K562 (cell line): Measurements from ENCODE around the gene UBE2I. TPM values are rescaled to one million over a fixed set of nuclear protein-coding genes. Genes with fewer than 3 reads are reported as not detected.
A peak's percentile ranks its signal among the peaks of the same experiment; 100 is the strongest.

ENCODE experiments used
- EP400 ChIP-seq: fragments of 450-650 bp; IDR thresholded peaks from 2 replicates; pipeline ENCODE4 v1.6.1; 2017; ENCODE audit warnings: antibody characterized with exemption, mild to moderate bottlenecking, moderate library complexity
- ERF ChIP-seq: fragments of 450-650 bp; formaldehyde crosslinking; IDR thresholded peaks from 2 replicates; pipeline ENCODE4 v1.4.0; 2020; ENCODE audit warnings: mild to moderate bottlenecking, mixed read lengths
- ESRRB ChIP-seq: fragments of 250-450 bp; sonication (Bioruptor Pico); IDR thresholded peaks from 2 replicates; pipeline ENCODE4 v1.5.0; 2020; ENCODE audit warnings: mild to moderate bottlenecking, moderate library complexity, borderline replicate concordance
- FOXJ2 ChIP-seq: fragments of 200-800 bp; sonication (Bioruptor generic); IDR thresholded peaks from 2 replicates; pipeline ENCODE4 v1.6.1; 2016; ENCODE audit warnings: missing genetic modification characterization, missing compliant biosample characterization
- LEF1 ChIP-seq: fragments of 450-650 bp; IDR thresholded peaks from 2 replicates; pipeline ENCODE4 v1.6.1; 2016; ENCODE audit warnings: mild to moderate bottlenecking
- MED1 ChIP-seq: sonication (generic); formaldehyde crosslinking; IDR thresholded peaks from 2 replicates; pipeline ENCODE4 v1.8.1; 2023; ENCODE audit warnings: missing genetic modification reagents, borderline replicate concordance
- RFX1 ChIP-seq: fragments of 450-650 bp; IDR thresholded peaks from 2 replicates; pipeline ENCODE4 v1.6.1; 2016; ENCODE audit warnings: mild to moderate bottlenecking, moderate library complexity
- SMAD1 ChIP-seq: fragments of 150-350 bp; IDR thresholded peaks from 2 replicates; pipeline ENCODE4 v1.6.1; 2014; ENCODE audit warnings: low read length, low read depth; ENCODE audit not compliant: partially characterized antibody
- SRSF9 ChIP-seq: fragments of 200-400 bp; formaldehyde crosslinking; IDR thresholded peaks from 2 replicates; pipeline ENCODE4 v1.6.1; 2017; ENCODE audit warnings: low read depth, low read length, borderline replicate concordance
- TCF3 ChIP-seq: sonication (generic); formaldehyde crosslinking; IDR thresholded peaks from 2 replicates; pipeline ENCODE4 v1.4.0; 2020; ENCODE audit warnings: mild to moderate bottlenecking, missing genetic modification reagents
- ZNF121 ChIP-seq: sonication (generic); formaldehyde crosslinking; conservative IDR thresholded peaks from 2 replicates; pipeline ENCODE4 v1.8.0; 2022; ENCODE audit warnings: missing genetic modification reagents
- ZNF134 ChIP-seq: fragments of 250-450 bp; sonication (Bioruptor Pico); conservative IDR thresholded peaks from 2 replicates; pipeline ENCODE4 v1.4.0; 2020
- ZNF174 ChIP-seq: fragments of 250-450 bp; sonication (Bioruptor Pico); IDR thresholded peaks from 2 replicates; pipeline ENCODE4 v1.4.0; 2020; ENCODE audit warnings: mild to moderate bottlenecking
- ZNF239 ChIP-seq: fragments of 250-450 bp; sonication (Bioruptor Pico); IDR thresholded peaks from 2 replicates; pipeline ENCODE4 v1.4.0; 2020; ENCODE audit warnings: mild to moderate bottlenecking
- ZNF444 ChIP-seq: fragments of 250-450 bp; sonication (Bioruptor Pico); IDR thresholded peaks from 2 replicates; pipeline ENCODE4 v1.4.0; 2020; ENCODE audit warnings: mild to moderate bottlenecking, moderate library complexity
- ZNF507 ChIP-seq: conservative IDR thresholded peaks from 2 replicates; pipeline ENCODE4 v1.6.1; 2017; ENCODE audit warnings: missing genetic modification characterization, missing compliant biosample characterization
- ZNF561 ChIP-seq: fragments of 450-650 bp; formaldehyde crosslinking; conservative IDR thresholded peaks from 2 replicates; pipeline ENCODE4 v1.4.0; 2020; ENCODE audit warnings: mild to moderate bottlenecking, moderate library complexity
- ZNF766 ChIP-seq: fragments of 200-800 bp; sonication (Bioruptor generic); conservative IDR thresholded peaks from 2 replicates; pipeline ENCODE4 v1.6.1; 2016; ENCODE audit warnings: missing genetic modification characterization, missing compliant biosample characterization
- polyA plus RNA-seq, 8 experiments: library from polyadenylated mRNA; depleted of rRNA in 4 of 8; stranded (reverse) in 5 of 8; unstranded in 3 of 8; fragments of >200 nt; fragmentation: Nextera tagmentation in 2 of 8; fragmentation: Illumina TruSeq in 1 of 8; extraction: Ambion mirVana in 2 of 8; extraction: Trizol in 1 of 8; gene quantifications; 2 replicates each; pipeline versions ENCODE4 v1.2.1 to v1.2.3, GENCODE V29; 2011 to 2014; ENCODE audit warnings: inconsistent platforms in 1 of 8, missing spikeins in 1 of 8
- total RNA-seq, 7 experiments: library from RNA; depleted of rRNA in 6 of 7; stranded (reverse); fragments of >200 nt in 6 of 7; fragmentation: Illumina TruSeq in 2 of 7; extraction: Trizol in 2 of 7; gene quantifications; 2 replicates each; pipeline versions ENCODE4 v1.2.1 to v1.2.3, GENCODE V29; 2011 to 2021; ENCODE audit warnings: low replicate concordance in 1 of 7
- TF ChIP-seq, protein P1 (sequence below): fragments of 250-450 bp; sonication (Bioruptor Pico); IDR thresholded peaks from 2 replicates; pipeline ENCODE4 v1.5.0; 2022; ENCODE audit warnings: mild to moderate bottlenecking
- TF ChIP-seq, protein P2 (sequence below): fragments of 450-650 bp; formaldehyde crosslinking; IDR thresholded peaks from 2 replicates; pipeline ENCODE4 v1.4.0; 2020; ENCODE audit warnings: mild to moderate bottlenecking, moderate library complexity
- TF ChIP-seq, protein P3 (sequence below): fragments of 250-450 bp; sonication (Bioruptor Pico); IDR thresholded peaks from 2 replicates; pipeline ENCODE4 v1.5.0; 2021
- TF ChIP-seq, protein P4 (sequence below), 2 experiments: fragments of 450-650 bp; IDR thresholded peaks; 2 replicates each; pipeline ENCODE4 v1.6.1; 2018; ENCODE audit warnings: mild to moderate bottlenecking in 2 of 2, low read depth in 1 of 2; ENCODE audit not compliant: partially characterized antibody in 2 of 2

UBE2I gene
- total and polyA plus RNA-seq, 9 of the 15 experiments (the other 6 are each of a cell fraction or from before 2014, with no cell fraction given) = 36.6 to 254 (median 104) TPM

DNA sequence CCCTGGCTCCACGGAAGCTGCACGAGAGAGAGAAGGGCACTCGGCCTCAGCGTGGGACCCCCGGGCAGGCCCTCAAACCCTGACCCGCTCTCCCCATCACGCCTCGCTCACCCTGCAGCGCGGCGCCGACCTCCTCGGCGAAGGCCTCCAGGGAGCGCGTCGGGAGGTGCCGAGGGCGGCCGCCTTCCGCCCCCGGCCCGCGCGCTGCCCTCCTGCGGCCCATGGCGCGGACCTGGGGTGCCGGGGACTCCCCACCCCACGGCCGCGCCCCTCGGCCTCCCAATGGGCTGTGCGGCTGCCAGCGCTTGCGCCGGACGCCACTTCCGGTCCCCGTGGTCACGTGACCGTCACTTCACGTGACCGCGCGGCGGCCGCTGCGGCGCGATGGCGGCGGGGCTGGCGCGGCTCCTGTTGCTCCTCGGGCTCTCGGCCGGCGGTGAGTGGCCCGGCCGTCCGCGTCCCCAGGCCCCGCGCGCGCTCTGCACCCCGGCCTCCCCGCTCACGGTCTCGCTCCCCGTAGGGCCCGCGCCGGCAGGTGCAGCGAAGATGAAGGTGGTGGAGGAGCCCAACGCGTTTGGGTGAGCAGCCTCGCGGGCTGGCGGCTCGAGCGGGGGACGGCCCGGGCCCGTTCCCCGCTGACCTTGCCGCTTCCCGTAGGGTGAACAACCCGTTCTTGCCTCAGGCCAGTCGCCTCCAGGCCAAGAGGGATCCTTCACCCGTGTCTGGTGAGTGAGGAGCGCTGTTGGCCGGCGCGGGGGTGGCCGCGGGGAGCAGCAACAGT is 42.3 kb downstream of the UBE2I start, which contains the start of the genes GNPTG and TSR3 (continued):
- TF ChIP-seq, protein P1, sequence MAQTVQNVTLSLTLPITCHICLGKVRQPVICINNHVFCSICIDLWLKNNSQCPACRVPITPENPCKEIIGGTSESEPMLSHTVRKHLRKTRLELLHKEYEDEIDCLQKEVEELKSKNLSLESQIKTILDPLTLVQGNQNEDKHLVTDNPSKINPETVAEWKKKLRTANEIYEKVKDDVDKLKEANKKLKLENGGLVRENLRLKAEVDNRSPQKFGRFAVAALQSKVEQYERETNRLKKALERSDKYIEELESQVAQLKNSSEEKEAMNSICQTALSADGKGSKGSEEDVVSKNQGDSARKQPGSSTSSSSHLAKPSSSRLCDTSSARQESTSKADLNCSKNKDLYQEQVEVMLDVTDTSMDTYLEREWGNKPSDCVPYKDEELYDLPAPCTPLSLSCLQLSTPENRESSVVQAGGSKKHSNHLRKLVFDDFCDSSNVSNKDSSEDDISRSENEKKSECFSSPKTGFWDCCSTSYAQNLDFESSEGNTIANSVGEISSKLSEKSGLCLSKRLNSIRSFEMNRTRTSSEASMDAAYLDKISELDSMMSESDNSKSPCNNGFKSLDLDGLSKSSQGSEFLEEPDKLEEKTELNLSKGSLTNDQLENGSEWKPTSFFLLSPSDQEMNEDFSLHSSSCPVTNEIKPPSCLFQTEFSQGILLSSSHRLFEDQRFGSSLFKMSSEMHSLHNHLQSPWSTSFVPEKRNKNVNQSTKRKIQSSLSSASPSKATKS = no peak
- TF ChIP-seq LEF1 (no peak), TCF3 (CRISPR knock-in tag) (no peak), ZNF561 (no peak), ZNF239 (no peak), ERF (CRISPR knock-in tag) (no peak), SMAD1 (no peak), ESRRB (no peak), ZNF174 (CRISPR knock-in tag) (no peak), FOXJ2 (tag) (no peak), EP400 (no peak), ZNF134 (CRISPR knock-in tag) (no peak), ZNF121 (CRISPR knock-in tag) (no peak), ZNF766 (CRISPR knock-in tag) (no peak), ZNF444 (no peak), MED1 (CRISPR knock-in tag) (no peak), SRSF9 (no peak), ZNF507 (tag) (no peak), RFX1 (no peak)
- TF ChIP-seq, protein P2, sequence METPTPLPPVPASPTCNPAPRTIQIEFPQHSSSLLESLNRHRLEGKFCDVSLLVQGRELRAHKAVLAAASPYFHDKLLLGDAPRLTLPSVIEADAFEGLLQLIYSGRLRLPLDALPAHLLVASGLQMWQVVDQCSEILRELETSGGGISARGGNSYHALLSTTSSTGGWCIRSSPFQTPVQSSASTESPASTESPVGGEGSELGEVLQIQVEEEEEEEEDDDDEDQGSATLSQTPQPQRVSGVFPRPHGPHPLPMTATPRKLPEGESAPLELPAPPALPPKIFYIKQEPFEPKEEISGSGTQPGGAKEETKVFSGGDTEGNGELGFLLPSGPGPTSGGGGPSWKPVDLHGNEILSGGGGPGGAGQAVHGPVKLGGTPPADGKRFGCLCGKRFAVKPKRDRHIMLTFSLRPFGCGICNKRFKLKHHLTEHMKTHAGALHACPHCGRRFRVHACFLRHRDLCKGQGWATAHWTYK = peak; percentile 87; the same call in 1 of the 2 replicates
- TF ChIP-seq, protein P3, sequence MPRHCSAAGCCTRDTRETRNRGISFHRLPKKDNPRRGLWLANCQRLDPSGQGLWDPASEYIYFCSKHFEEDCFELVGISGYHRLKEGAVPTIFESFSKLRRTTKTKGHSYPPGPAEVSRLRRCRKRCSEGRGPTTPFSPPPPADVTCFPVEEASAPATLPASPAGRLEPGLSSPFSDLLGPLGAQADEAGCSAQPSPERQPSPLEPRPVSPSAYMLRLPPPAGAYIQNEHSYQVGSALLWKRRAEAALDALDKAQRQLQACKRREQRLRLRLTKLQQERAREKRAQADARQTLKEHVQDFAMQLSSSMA (CRISPR knock-in tag) = 0 out of 2 replicates have a peak, but pooled peaks have one; percentile 45
- TF ChIP-seq, protein P4, sequence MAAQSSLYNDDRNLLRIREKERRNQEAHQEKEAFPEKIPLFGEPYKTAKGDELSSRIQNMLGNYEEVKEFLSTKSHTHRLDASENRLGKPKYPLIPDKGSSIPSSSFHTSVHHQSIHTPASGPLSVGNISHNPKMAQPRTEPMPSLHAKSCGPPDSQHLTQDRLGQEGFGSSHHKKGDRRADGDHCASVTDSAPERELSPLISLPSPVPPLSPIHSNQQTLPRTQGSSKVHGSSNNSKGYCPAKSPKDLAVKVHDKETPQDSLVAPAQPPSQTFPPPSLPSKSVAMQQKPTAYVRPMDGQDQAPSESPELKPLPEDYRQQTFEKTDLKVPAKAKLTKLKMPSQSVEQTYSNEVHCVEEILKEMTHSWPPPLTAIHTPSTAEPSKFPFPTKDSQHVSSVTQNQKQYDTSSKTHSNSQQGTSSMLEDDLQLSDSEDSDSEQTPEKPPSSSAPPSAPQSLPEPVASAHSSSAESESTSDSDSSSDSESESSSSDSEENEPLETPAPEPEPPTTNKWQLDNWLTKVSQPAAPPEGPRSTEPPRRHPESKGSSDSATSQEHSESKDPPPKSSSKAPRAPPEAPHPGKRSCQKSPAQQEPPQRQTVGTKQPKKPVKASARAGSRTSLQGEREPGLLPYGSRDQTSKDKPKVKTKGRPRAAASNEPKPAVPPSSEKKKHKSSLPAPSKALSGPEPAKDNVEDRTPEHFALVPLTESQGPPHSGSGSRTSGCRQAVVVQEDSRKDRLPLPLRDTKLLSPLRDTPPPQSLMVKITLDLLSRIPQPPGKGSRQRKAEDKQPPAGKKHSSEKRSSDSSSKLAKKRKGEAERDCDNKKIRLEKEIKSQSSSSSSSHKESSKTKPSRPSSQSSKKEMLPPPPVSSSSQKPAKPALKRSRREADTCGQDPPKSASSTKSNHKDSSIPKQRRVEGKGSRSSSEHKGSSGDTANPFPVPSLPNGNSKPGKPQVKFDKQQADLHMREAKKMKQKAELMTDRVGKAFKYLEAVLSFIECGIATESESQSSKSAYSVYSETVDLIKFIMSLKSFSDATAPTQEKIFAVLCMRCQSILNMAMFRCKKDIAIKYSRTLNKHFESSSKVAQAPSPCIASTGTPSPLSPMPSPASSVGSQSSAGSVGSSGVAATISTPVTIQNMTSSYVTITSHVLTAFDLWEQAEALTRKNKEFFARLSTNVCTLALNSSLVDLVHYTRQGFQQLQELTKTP (IDR thresholded peaks at IDR 0.05; ENCODE audit: low read depth in 1 of 2, partially characterized antibody in 2 of 2) = no peak
